HepG2 (cell line): Measurements from ENCODE around the gene DMPK. TPM values are rescaled to one million over a fixed set of nuclear protein-coding genes. Genes with fewer than 3 reads are reported as not detected.

Source experiments
- ATAC-seq: fragments of 200-7000 bp; cut with Tn5 transposase; 3 replicates; pipeline ENCODE4 v1.9.1; 2020; ENCODE audit warnings: mild to moderate bottlenecking, moderate library complexity
- BruUV-seq: library from RNA; stranded (reverse); fragments of 400-500 nt; replicated peaks from 2 replicates; lab custom pipeline; 2021; lab: Mats Ljungman, UMichigan
- CTCF ChIA-PET: fragments of 300-600 bp; formaldehyde crosslinking; extraction: SDS; loops from one replicate; lab custom pipeline; 2021; ENCODE audit warnings: low total read pairs, inconsistent platforms, low intra/inter-chr PET ratio; lab: Yijun Ruan, JAX
- POLR2A ChIA-PET: fragments of 350-600 bp; sonication (Branson Sonifier 250); formaldehyde crosslinking; loops from one replicate; lab custom pipeline; 2020; ENCODE audit warnings: antibody characterized with exemption, inconsistent platforms; lab: Yijun Ruan, JAX
- DNase-seq: peaks from one replicate; pipeline ENCODE4 v3.0.0-alpha.2; 2015; ENCODE audit warnings: low spot score
- FAIRE-seq: peaks from 3 replicates; lab custom pipeline; 2011; peaks lifted over from hg19 to GRCh38; lab: Jason Lieb, UNC
- H2AFZ ChIP-seq: one replicate; pipeline ENCODE4 v1.6.1; 2011; ENCODE audit warnings: low read length, inconsistent platforms
- H3K27ac ChIP-seq: fragments of 300-600 bp; 3 replicates; pipeline ENCODE4 v1.8.0; 2011; ENCODE audit warnings: mixed run types, mild to moderate bottlenecking, mixed read lengths, low read length, inconsistent platforms; ENCODE audit not compliant: insufficient read depth; ENCODE audit errors: extremely low read length
- H3K27me3 ChIP-seq, 2 experiments: fragments of 200-600 bp in 1 of 2; 2 replicates in 1 of 2; 3 replicates in 1 of 2; pipeline versions ENCODE4 v1.6.0 to v1.8.0; 2011; ENCODE audit warnings: low read length in 2 of 2, mild to moderate bottlenecking in 2 of 2, moderate library complexity in 2 of 2, inconsistent platforms in 1 of 2; ENCODE audit not compliant: insufficient read depth in 2 of 2, control insufficient read depth in 1 of 2
- H3K36me3 ChIP-seq, 2 experiments: fragments of 200-600 bp in 1 of 2; replicated peaks in 1 of 2; 2 replicates in 1 of 2; 3 replicates in 1 of 2; pipeline versions ENCODE4 v1.5.1 to v1.8.0; 2011; ENCODE audit warnings: low read length in 2 of 2, inconsistent platforms in 1 of 2; ENCODE audit not compliant: insufficient read depth in 2 of 2, control insufficient read depth in 1 of 2
- H3K4me1 ChIP-seq: 2 replicates; pipeline ENCODE4 v1.5.1; 2012; ENCODE audit warnings: low read length, inconsistent platforms; ENCODE audit not compliant: insufficient read depth
- H3K4me2 ChIP-seq: 2 replicates; pipeline ENCODE4 v1.6.0; 2011; ENCODE audit warnings: low read depth, low read length, inconsistent platforms
- H3K4me3 ChIP-seq, 3 experiments: fragments of 200-600 bp in 1 of 3; sonication (generic), shearing (Covaris generic) in 1 of 3; replicated peaks in 1 of 3; 2 replicates each; pipeline ENCODE4 v1.5.1; 2011 to 2016; ENCODE audit warnings: low read length in 3 of 3, inconsistent platforms in 2 of 3, low read depth in 2 of 3, mild to moderate bottlenecking in 2 of 3, control low read depth in 1 of 3, mixed read lengths in 1 of 3; ENCODE audit not compliant: insufficient read depth in 1 of 3
- H3K79me2 ChIP-seq: one replicate; pipeline ENCODE4 v1.6.1; 2011; ENCODE audit warnings: low read length, inconsistent platforms; ENCODE audit not compliant: insufficient read depth
- H3K9ac ChIP-seq: 2 replicates; pipeline ENCODE4 v1.6.0; 2011; ENCODE audit warnings: mild to moderate bottlenecking, low read depth, low read length, inconsistent platforms; ENCODE audit not compliant: insufficient read depth
- H3K9me3 ChIP-seq: 2 replicates; pipeline ENCODE4 v1.5.1; 2012; ENCODE audit warnings: mild to moderate bottlenecking, low read length
- H4K20me1 ChIP-seq: 2 replicates; pipeline ENCODE4 v1.6.0; 2011; ENCODE audit warnings: inconsistent platforms, mild to moderate bottlenecking, low read length, moderate library complexity; ENCODE audit not compliant: insufficient read depth
- CBX1 ChIP-seq: IDR thresholded peaks from one replicate; pipeline ENCODE4 v1.6.1; 2016; ENCODE audit warnings: antibody characterized with exemption, low read depth
- HNRNPLL ChIP-seq: fragments of 200-400 bp; formaldehyde crosslinking; IDR thresholded peaks from 2 replicates; pipeline ENCODE4 v1.6.1; 2017; ENCODE audit warnings: mild to moderate bottlenecking, low read depth, low read length; ENCODE audit not compliant: poor library complexity, severe bottlenecking
- IRF1 ChIP-seq: sonication (generic); formaldehyde crosslinking; IDR thresholded peaks from 2 replicates; pipeline ENCODE4 v1.4.0; 2020; ENCODE audit warnings: low read depth, mild to moderate bottlenecking, missing genetic modification reagents
- RXRA ChIP-seq: sonication (generic); formaldehyde crosslinking; IDR thresholded peaks from 2 replicates; pipeline ENCODE4 v1.5.1; 2020; ENCODE audit warnings: missing genetic modification reagents
- STAG1 ChIP-seq: sonication (generic); formaldehyde crosslinking; IDR thresholded peaks from 2 replicates; pipeline ENCODE4 v1.4.0; 2020; ENCODE audit warnings: missing genetic modification reagents
- TEAD2 ChIP-seq: sonication (generic); formaldehyde crosslinking; IDR thresholded peaks from 2 replicates; pipeline ENCODE4 v1.9.0; 2021; ENCODE audit warnings: missing genetic modification reagents
- ZBTB7A ChIP-seq: sonication (generic); formaldehyde crosslinking; IDR thresholded peaks from 2 replicates; pipeline ENCODE4 v1.8.0; 2022; ENCODE audit warnings: mild to moderate bottlenecking, missing genetic modification reagents
- ZC3H13 ChIP-seq: sonication (generic); formaldehyde crosslinking; IDR thresholded peaks from 2 replicates; pipeline ENCODE4 v1.8.1; 2023; ENCODE audit warnings: mild to moderate bottlenecking, missing genetic modification reagents, moderate library complexity
- WGBS: methylation state at CpG from one replicate; pipeline ENCODE4 v1.1.6; 2017; ENCODE audit warnings: low lambda C conversion rate; 5-methylcytosine and 5-hydroxymethylcytosine counted together
- in situ Hi-C: cut with HindIII; loops from 2 replicates; pipeline ENCODE4 v1.10.0; 2017; ENCODE audit warnings: low pct_unique_long_range_greater_than_20kb; ENCODE audit not compliant: extremely low pct_ligation_motif_present
- intact Hi-C: fragments of 100-400 bp; cut with micrococcal nuclease; formaldehyde crosslinking; loops from one replicate; pipeline ENCODE4 v1.10.0; 2022; ENCODE audit not compliant: unreplicated experiment
- polyA plus RNA-seq, 8 experiments: library from polyadenylated mRNA; depleted of rRNA in 3 of 8; stranded (reverse) in 7 of 8; unstranded in 1 of 8; fragments of >200 nt; fragmentation: Illumina TruSeq in 4 of 8; extraction: Trizol in 4 of 8; gene quantifications; 2 replicates each; pipeline versions ENCODE4 v1.2.1 to v1.2.3, GENCODE V29; 2011 to 2016; ENCODE audit warnings: low read depth in 4 of 8, missing spikeins in 1 of 8, mixed read lengths in 1 of 8; ENCODE audit not compliant: insufficient read depth in 1 of 8
- total RNA-seq, 5 experiments: library from RNA; depleted of rRNA; stranded (reverse); fragments of >200 nt; fragmentation: Illumina TruSeq; extraction: Trizol; gene quantifications; 2 replicates each; pipeline ENCODE4 v1.2.3, GENCODE V29; 2016; ENCODE audit warnings: low read depth in 1 of 5
- TF ChIP-seq, protein P1 (sequence below): sonication (generic); formaldehyde crosslinking; IDR thresholded peaks from 2 replicates; pipeline ENCODE4 v1.5.1; 2020; ENCODE audit warnings: mild to moderate bottlenecking, missing genetic modification reagents, moderate library complexity
- TF ChIP-seq, protein P2 (sequence below): sonication (generic); formaldehyde crosslinking; IDR thresholded peaks from 2 replicates; pipeline ENCODE4 v1.4.0; 2020; ENCODE audit warnings: missing genetic modification reagents
- TF ChIP-seq, protein P3 (sequence below): sonication (generic); formaldehyde crosslinking; IDR thresholded peaks from 2 replicates; pipeline ENCODE4 v1.8.0; 2022; ENCODE audit warnings: mild to moderate bottlenecking, missing genetic modification reagents
- TF ChIP-seq, protein P4 (sequence below), 2 experiments: sonication (generic) in 1 of 2; formaldehyde crosslinking in 1 of 2; IDR thresholded peaks; 2 replicates each; pipeline versions ENCODE4 v1.4.0 to v1.6.1; 2018 to 2020; ENCODE audit warnings: missing genetic modification reagents in 2 of 2, borderline replicate concordance in 1 of 2, low read depth in 1 of 2, mild to moderate bottlenecking in 1 of 2, missing biosample characterization in 1 of 2

Gene DMPK
- total and polyA plus RNA-seq, 2 of the 13 experiments (the other 11 are each of a cell fraction or from before 2014, with no cell fraction given) = 5.3 to 8.8 TPM

GRCh38 chr19:45779231-45780145 is 2.8 kb downstream of the DMPK start:
- peak; percentile 49 for ATAC-seq
- WGBS = 58% methylated on average over 42 of the region's 48 CpGs
- Histone ChIP-seq H3K4me2 (peak overlapping the region; percentile 75), H3K79me2 (no peaks in the 10 kb centered on the region), H3K9ac (peak overlapping the region; percentile 39; the same call in 1 of the 2 replicates), H3K36me3 (peaks cover 2 to 4% of the 10 kb centered on the region in 2 experiments; a peak in 2 of 5 replicates), H3K9me3 (no peaks in the 10 kb centered on the region), H3K4me3 (peak overlapping the region in 2 of 3 experiments; percentile 48 to 63; a peak in 3 of 6 replicates), H4K20me1 (peaks cover 4% of the 10 kb centered on the region; the same call in 1 of the 2 replicates), H3K4me1 (peaks cover 46% of the 10 kb centered on the region), H3K27ac (no peak overlapping the region), H3K27me3 (no peaks in the 10 kb centered on the region), H2AFZ (no peak overlapping the region)
- FAIRE-seq = no peak
- in situ Hi-C loops (no loop called here), intact Hi-C loops (no loop called here)
- POLR2A ChIA-PET = interaction anchor here (4.7 kb wide), 1 partner anchor 9 kb away, joined by 53 read pairs; the partner anchor contains the start of gene SIX5
- CTCF ChIA-PET = interaction anchor here (0.6 kb wide), 1 partner anchor 10 kb away, joined by 3 read pairs; the partner anchor contains the start of gene SIX5
- BruUV-seq = no TSS peak
- DNase-seq = peak; percentile 63
- TF ChIP-seq ZBTB7A (CRISPR knock-in tag) (peak; percentile 52; the same call in 1 of the 2 replicates), TEAD2 (no peak), IRF1 (CRISPR knock-in tag) (no peak), HNRNPLL (peak; percentile 86), STAG1 (CRISPR knock-in tag) (peak; percentile 25; the same call in 1 of the 2 replicates), ZC3H13 (CRISPR knock-in tag) (no peak), RXRA (0 out of 2 replicates have a peak, but pooled peaks have one; percentile 18), CBX1 (peak; percentile 47)
- TF ChIP-seq, protein P1, sequence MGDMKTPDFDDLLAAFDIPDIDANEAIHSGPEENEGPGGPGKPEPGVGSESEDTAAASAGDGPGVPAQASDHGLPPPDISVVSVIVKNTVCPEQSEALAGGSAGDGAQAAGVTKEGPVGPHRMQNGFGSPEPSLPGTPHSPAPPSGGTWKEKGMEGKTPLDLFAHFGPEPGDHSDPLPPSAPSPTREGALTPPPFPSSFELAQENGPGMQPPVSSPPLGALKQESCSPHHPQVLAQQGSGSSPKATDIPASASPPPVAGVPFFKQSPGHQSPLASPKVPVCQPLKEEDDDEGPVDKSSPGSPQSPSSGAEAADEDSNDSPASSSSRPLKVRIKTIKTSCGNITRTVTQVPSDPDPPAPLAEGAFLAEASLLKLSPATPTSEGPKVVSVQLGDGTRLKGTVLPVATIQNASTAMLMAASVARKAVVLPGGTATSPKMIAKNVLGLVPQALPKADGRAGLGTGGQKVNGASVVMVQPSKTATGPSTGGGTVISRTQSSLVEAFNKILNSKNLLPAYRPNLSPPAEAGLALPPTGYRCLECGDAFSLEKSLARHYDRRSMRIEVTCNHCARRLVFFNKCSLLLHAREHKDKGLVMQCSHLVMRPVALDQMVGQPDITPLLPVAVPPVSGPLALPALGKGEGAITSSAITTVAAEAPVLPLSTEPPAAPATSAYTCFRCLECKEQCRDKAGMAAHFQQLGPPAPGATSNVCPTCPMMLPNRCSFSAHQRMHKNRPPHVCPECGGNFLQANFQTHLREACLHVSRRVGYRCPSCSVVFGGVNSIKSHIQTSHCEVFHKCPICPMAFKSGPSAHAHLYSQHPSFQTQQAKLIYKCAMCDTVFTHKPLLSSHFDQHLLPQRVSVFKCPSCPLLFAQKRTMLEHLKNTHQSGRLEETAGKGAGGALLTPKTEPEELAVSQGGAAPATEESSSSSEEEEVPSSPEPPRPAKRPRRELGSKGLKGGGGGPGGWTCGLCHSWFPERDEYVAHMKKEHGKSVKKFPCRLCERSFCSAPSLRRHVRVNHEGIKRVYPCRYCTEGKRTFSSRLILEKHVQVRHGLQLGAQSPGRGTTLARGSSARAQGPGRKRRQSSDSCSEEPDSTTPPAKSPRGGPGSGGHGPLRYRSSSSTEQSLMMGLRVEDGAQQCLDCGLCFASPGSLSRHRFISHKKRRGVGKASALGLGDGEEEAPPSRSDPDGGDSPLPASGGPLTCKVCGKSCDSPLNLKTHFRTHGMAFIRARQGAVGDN (CRISPR knock-in tag) = peak; percentile 38; the same call in 1 of the 2 replicates
- TF ChIP-seq, protein P2, sequence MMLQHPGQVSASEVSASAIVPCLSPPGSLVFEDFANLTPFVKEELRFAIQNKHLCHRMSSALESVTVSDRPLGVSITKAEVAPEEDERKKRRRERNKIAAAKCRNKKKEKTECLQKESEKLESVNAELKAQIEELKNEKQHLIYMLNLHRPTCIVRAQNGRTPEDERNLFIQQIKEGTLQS (CRISPR knock-in tag) = no peak
- TF ChIP-seq, protein P3, sequence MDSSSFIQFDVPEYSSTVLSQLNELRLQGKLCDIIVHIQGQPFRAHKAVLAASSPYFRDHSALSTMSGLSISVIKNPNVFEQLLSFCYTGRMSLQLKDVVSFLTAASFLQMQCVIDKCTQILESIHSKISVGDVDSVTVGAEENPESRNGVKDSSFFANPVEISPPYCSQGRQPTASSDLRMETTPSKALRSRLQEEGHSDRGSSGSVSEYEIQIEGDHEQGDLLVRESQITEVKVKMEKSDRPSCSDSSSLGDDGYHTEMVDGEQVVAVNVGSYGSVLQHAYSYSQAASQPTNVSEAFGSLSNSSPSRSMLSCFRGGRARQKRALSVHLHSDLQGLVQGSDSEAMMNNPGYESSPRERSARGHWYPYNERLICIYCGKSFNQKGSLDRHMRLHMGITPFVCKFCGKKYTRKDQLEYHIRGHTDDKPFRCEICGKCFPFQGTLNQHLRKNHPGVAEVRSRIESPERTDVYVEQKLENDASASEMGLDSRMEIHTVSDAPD = no peak
- TF ChIP-seq, protein P4, sequence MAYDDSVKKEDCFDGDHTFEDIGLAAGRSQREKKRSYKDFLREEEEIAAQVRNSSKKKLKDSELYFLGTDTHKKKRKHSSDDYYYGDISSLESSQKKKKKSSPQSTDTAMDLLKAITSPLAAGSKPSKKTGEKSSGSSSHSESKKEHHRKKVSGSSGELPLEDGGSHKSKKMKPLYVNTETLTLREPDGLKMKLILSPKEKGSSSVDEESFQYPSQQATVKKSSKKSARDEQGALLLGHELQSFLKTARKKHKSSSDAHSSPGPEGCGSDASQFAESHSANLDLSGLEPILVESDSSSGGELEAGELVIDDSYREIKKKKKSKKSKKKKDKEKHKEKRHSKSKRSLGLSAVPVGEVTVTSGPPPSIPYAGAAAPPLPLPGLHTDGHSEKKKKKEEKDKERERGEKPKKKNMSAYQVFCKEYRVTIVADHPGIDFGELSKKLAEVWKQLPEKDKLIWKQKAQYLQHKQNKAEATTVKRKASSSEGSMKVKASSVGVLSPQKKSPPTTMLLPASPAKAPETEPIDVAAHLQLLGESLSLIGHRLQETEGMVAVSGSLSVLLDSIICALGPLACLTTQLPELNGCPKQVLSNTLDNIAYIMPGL (CRISPR knock-in tag; IDR thresholded peaks at IDR 0.05; ENCODE audit: borderline replicate concordance in 1 of 2, low read depth in 1 of 2) = peak; percentile 6 to 41; a peak in 2 of 4 replicates
